Dendritic cell treated with granulocyte-macrophage colony-stimulating factor and Interleukin-4, amounts not matched to agents 40 ng/mL and 50 ng/mL, for 4 days (primary cell): ENCODE results near the gene ATRIP.
"Not testable (repeated sequence)": the region's sequence is repeated elsewhere in the genome, so short reads cannot be mapped to it uniquely, and the experiment has no call there.

Experiments used
- H3K27ac Mint-ChIP-seq: one replicate; pipeline ENCODE4 v1.8.0; 2022; ENCODE audit warnings: mild to moderate bottlenecking, mixed read lengths
- H3K27me3 Mint-ChIP-seq: one replicate; pipeline ENCODE4 v1.8.0; 2022; ENCODE audit warnings: mild to moderate bottlenecking, mixed read lengths
- H3K36me3 Mint-ChIP-seq: one replicate; pipeline ENCODE4 v1.8.0; 2022; ENCODE audit warnings: low read depth, mixed read lengths
- H3K4me1 Mint-ChIP-seq: one replicate; pipeline ENCODE4 v1.8.0; 2022; ENCODE audit warnings: low read depth, mixed read lengths
- H3K4me3 Mint-ChIP-seq: one replicate; pipeline ENCODE4 v1.8.0; 2022; ENCODE audit warnings: mild to moderate bottlenecking, moderate library complexity, mixed read lengths
- H3K9me3 Mint-ChIP-seq: one replicate; pipeline ENCODE4 v1.8.0; 2022; ENCODE audit warnings: mixed read lengths
- intact Hi-C: fragments of 100-400 bp; cut with micrococcal nuclease; formaldehyde crosslinking; loops from one replicate; pipeline ENCODE4 v1.15.0; 2022

The ATRIP gene

DNA sequence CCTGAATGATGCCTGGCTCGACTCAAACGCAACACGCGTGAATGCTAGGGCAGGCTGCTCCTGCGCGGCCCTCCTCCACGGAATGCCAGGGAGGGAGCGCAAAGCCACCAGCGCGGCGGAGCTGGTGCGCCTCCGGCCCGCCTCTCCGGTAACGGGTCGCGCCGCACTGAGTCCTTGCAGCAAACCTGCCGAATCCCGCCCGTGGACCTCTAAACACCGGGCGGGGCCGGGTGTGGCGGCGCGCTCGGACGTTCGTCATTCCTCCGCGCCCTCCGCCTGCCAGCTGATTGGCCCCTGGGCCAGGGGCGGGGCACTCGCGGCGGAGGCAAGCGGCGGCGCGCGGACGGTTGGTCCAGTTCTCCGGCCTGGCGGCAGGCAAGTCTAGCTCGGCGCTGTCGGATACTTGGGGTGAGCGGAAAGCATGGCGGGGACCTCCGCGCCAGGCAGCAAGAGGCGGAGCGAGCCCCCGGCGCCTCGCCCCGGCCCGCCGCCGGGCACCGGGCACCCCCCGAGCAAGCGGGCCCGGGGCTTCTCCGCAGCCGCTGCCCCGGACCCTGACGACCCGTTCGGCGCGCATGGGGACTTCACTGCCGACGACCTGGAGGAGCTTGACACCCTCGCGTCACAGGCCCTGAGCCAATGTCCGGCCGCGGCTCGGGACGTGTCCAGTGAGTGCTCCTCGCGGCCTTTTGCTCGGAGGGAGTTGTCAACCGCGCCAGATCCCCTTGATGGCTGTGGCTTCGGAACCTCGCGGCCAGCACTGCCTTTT, at the start of gene ATRIP:
ATRIP (plus strand) TSS at position 313 of the 769 bp plus-strand sequence; CDS start at position 422, 109 bp downstream.
- Mint-ChIP-seq H3K4me1 (peaks cover 28% of the 10 kb centered on the region), H3K36me3 (peaks cover 57% of the 10 kb centered on the region), H3K27ac (peak within 1 kb of the TSS; percentile 93), H3K4me3 (peak within 1 kb of the TSS; percentile 79), H3K9me3 (no peaks in the 10 kb centered on the region), H3K27me3 (no peaks in the 10 kb centered on the region)
- intact Hi-C loops: no loop called here

- Mint-ChIP-seq H3K36me3 (no peaks in the 10 kb centered on the region), H3K27ac (no peak overlapping the region), H3K27me3 (no peaks in the 10 kb centered on the region), H3K9me3 (no peaks in the 10 kb centered on the region), H3K4me3 (no peak overlapping the region), H3K4me1 (peaks cover 11% of the 10 kb centered on the region)
- intact Hi-C loops: loop anchor here (10.0 kb wide), 1 partner anchor 123 kb away; no protein-coding TSS in a partner anchor
These were observed 48.5 kb upstream of the ATRIP start for GRCh38 chr3:48397767-48398681.

GRCh38 chr3:48398701-48399386, 47.7 kb upstream of the ATRIP start:
- Mint-ChIP-seq H3K4me3 (no peak overlapping the region), H3K4me1 (peaks cover 11% of the 10 kb centered on the region), H3K27ac (peak overlapping the region; percentile 6), H3K27me3 (no peaks in the 10 kb centered on the region), H3K36me3 (no peaks in the 10 kb centered on the region), H3K9me3 (no peaks in the 10 kb centered on the region)
- intact Hi-C loops: loop anchor here (10.0 kb wide), 1 partner anchor 124 kb away; no protein-coding TSS in a partner anchor

DNA sequence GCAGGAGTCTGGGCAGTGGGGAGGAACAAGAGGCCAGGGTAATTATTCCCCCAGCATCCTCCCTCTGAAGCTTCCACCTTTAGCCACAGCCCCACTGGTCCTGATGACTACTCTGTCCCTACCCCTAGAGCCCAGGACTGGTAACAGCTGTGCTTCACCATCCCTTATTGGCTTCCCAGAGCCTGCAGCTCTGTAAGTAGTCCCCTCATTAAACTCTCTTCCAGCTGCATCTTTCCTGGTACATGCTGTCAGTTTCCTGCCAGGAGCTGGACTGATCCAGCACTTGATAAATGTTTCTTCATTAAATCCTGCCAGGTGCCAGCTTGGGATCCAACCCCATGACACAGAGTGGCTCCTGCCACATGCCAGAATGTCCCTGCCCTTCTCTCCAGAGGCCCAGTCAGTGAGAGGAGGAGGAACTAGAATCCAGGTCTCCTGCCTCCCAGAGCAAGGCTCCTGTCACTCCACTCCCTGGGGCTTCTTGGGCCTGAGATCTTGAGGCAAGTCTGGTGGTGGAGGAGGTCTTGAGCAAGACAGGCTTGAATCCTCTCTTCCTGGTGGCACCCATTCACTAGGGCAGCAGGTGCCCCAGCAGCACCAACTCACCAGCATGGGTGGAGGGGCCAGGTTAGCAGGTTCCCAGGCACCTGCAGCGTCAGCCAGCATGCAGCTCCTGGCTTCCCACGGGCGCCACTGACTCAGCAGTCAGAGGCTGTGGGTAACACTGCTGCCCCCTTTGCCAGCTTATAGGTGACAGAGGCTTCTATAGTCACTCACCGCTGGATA, 47.0 kb upstream of the ATRIP start:
- Mint-ChIP-seq H3K36me3 (no peaks in the 10 kb centered on the region), H3K27ac (peak overlapping the region; percentile 6), H3K27me3 (no peaks in the 10 kb centered on the region), H3K4me3 (no peak overlapping the region), H3K9me3 (no peaks in the 10 kb centered on the region), H3K4me1 (peaks cover 11% of the 10 kb centered on the region)
- intact Hi-C loops: loop anchor here (10.0 kb wide), 1 partner anchor 125 kb away; no protein-coding TSS in a partner anchor

DNA sequence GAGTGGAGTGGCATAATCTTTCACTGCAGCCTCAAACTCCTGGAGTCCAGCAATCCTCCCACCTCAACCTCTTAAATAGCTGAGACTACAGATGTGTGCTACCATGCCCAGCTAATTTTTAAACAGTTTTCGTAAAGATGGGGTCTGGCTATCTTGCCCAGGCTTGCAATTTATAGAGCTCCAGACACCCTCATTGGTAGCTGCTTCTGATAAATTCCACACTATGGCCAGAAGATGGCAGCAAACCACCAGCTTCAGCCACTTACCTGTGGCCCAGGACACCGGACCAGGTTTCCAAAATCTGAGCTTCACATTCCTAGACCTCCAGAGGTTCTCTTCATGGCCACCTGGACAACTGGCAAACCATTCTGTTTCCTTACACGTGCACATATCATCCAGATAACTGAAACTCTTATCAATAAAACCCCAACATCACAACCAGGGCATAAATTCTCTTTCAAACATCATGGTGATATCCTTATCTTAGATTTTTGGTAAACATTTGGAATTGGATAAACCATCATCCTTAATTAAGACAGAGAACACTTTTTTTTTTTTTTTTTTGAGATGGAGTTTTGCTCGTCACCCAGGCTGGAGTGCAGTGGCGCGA, 45.6 kb upstream of the ATRIP start:
- Mint-ChIP-seq H3K27ac (no peak overlapping the region), H3K36me3 (no peaks in the 10 kb centered on the region), H3K9me3 (no peaks in the 10 kb centered on the region)

GRCh38 chr3:48401434-48401901, 45.1 kb upstream of the ATRIP start:
- H3K36me3 Mint-ChIP-seq, H3K27me3 Mint-ChIP-seq, H3K9me3 Mint-ChIP-seq, H3K27ac Mint-ChIP-seq, H3K4me3 Mint-ChIP-seq: not testable (repeated sequence)
- peaks cover 11% of the 10 kb centered on the region for H3K4me1 Mint-ChIP-seq
- intact Hi-C loops: loop anchor here (1.0 kb wide), 1 partner anchor 35 kb away; no protein-coding TSS in a partner anchor

More for the DNA sequence above, 45.6 kb upstream of the ATRIP start:
- no peak overlapping the region for H3K4me3 Mint-ChIP-seq
- intact Hi-C loops: loop anchor here (1.0 kb wide), 1 partner anchor 35 kb away; no protein-coding TSS in a partner anchor
- H3K4me1 Mint-ChIP-seq: peaks cover 11% of the 10 kb centered on the region
- no peaks in the 10 kb centered on the region for H3K27me3 Mint-ChIP-seq

- no peaks in the 10 kb centered on the region for H3K36me3 Mint-ChIP-seq
These were observed 44.2 kb upstream of the ATRIP start for GRCh38 chr3:48402281-48402732.

DNA sequence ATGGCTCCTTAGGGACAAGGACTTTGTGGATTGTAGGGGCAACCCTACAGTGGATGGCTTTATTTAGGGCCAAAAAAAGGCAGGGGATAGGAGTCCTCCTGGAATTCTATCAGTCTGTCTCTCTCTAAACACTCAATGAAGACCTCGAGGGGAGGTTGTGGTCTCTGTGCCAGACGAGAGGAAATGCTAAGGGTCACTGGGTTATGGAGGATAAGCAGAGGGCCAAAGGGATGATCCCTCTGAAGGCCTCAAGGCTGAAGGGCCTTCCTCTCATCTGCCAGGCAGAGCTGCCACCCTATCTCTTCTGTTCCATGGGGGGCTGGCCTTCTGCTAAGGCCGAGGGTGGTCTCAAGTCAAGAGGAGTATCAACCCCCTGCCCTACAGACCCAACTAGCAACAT, 43.6 kb upstream of the ATRIP start:
- H3K27ac Mint-ChIP-seq: no peak overlapping the region
- no peaks in the 10 kb centered on the region for H3K9me3 Mint-ChIP-seq
- no peaks in the 10 kb centered on the region for H3K27me3 Mint-ChIP-seq
- no peaks in the 10 kb centered on the region for H3K36me3 Mint-ChIP-seq
- no peak overlapping the region for H3K4me3 Mint-ChIP-seq
- H3K4me1 Mint-ChIP-seq: peaks cover under 1% of the 10 kb centered on the region
- intact Hi-C loops: no loop called here

More at GRCh38 chr3:48402281-48402732, 44.2 kb upstream of the ATRIP start:
- H3K4me3 Mint-ChIP-seq: no peak overlapping the region
- no peaks in the 10 kb centered on the region for H3K27me3 Mint-ChIP-seq
- H3K27ac Mint-ChIP-seq: no peak overlapping the region
- intact Hi-C loops: no loop called here
- peaks cover 6% of the 10 kb centered on the region for H3K4me1 Mint-ChIP-seq
- H3K9me3 Mint-ChIP-seq: no peaks in the 10 kb centered on the region

GRCh38 chr3:48403533-48404439, 42.8 kb upstream of the ATRIP start:
- intact Hi-C loops: no loop called here
- H3K27me3 Mint-ChIP-seq: no peaks in the 10 kb centered on the region
- H3K9me3 Mint-ChIP-seq: no peaks in the 10 kb centered on the region
- no peaks in the 10 kb centered on the region for H3K4me1 Mint-ChIP-seq
- H3K36me3 Mint-ChIP-seq: no peaks in the 10 kb centered on the region
- no peak overlapping the region for H3K27ac Mint-ChIP-seq
- H3K4me3 Mint-ChIP-seq: no peak overlapping the region

DNA sequence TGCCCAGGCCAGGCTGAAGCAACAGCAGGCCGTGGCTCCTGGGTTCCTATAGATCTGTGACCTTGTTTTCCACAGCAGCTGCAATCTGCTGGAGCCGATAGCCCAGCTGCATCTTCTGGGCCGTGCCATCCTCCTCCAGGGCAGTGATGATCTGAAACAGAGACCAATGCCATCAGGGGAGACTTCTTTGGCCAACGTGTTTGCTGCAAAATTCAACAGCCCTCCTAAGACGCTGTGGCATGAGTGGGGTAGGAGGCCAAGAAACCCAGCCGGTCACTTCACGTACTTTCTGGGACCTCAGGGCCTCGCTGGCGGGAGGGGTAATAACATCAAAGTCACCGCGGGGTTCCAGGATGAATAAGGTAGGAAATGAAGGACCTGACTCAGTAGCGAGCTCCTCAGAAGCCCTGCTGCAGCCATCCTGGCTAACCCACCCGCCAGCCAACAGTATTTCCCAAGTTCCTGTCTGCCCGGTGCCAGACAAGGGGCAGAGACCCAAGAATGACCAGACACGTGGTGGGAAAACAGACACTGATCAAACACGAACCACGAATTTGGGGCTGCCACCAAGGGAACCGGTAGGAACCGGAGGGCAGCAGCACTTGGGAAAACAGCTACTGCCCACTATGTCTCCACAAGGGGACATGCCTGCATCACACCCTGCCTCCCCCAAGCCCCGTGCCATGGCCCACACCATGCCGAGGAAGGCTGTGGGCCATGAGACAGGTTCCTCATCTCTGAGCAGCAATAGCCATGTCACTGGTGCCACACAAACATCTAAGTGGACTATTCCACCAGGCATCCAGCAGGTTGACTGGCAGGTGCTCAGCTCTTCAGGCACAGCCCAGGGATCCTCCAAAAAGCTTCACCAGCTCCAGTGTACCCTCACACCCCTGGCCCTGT, 41.8 kb upstream of the ATRIP start:
- intact Hi-C loops: no loop called here
- no peaks in the 10 kb centered on the region for H3K27me3 Mint-ChIP-seq
- no peaks in the 10 kb centered on the region for H3K36me3 Mint-ChIP-seq
- H3K4me3 Mint-ChIP-seq: no peak overlapping the region
- no peaks in the 10 kb centered on the region for H3K9me3 Mint-ChIP-seq
- no peak overlapping the region for H3K27ac Mint-ChIP-seq
- no peaks in the 10 kb centered on the region for H3K4me1 Mint-ChIP-seq

- Mint-ChIP-seq H3K4me1 (no peaks in the 10 kb centered on the region), H3K27me3 (no peaks in the 10 kb centered on the region), H3K4me3 (no peak overlapping the region), H3K36me3 (no peaks in the 10 kb centered on the region), H3K27ac (no peak overlapping the region), H3K9me3 (no peaks in the 10 kb centered on the region)
- intact Hi-C loops: no loop called here
These were observed 41.1 kb upstream of the ATRIP start for GRCh38 chr3:48405343-48405881.
